Activated T-cell treated with anti-CD3 and anti-CD28 coated beads for 48 hours (primary cell): ENCODE measurements around the gene SEPTIN10.
"Not testable (repeated sequence)": the region's sequence is repeated elsewhere in the genome, so short reads cannot be mapped to it uniquely, and the experiment has no call there.

Experiments used
- DNase-seq: peaks from one replicate; pipeline ENCODE4 v3.0.0-alpha.2; 2020; ENCODE audit warnings: low read depth

SEPTIN10 gene

DNA sequence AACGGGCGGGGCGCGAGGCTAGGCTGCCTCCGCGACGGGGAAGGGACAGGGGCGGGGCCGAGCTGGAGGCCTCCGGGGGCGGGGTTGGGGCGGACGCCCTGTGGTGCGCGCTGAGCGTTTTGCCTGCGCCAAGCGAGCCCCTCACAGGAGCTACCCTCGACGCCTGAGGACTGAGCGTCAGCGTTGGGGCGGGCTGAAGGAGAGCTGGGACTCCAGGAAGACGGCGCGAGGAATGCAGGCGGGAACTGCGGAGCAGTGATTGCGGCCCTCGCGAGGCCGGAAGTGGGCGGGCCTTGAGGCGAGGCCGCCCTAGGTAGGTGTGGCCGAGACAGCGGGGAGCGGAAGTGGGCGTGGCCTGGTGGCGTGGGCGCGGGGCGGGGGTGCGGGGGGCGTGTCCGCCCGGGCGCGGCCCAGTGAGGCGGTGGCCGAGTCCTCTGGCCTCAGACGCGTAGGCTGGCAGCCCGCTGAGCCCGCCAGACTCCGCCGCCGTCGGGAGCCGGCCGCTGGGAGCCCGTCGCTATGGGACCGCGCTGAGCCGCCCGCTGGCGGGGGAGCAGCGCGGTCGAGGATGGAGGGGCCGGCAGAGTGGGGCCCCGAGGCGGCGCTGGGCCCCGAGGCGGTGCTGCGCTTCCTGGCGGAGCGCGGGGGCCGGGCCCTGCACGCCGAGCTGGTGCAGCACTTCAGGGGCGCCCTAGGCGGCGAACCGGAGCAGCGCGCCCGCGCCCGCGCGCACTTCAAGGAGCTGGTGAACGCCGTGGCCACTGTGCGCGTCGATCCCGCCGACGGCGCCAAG, at the start of gene SEPTIN10, which contains the start of gene SOWAHC:
Gene SEPTIN10, minus strand, starts transcription at position 45 of the 793 bp plus-strand sequence. CDS start 139 bp downstream, outside the sequence.
Gene SOWAHC, plus strand, starts transcription at position 443 of the 793 bp plus-strand sequence. Its CDS starts 126 bp downstream, at position 569.
- DNase-seq, result peak; percentile 75

DNA sequence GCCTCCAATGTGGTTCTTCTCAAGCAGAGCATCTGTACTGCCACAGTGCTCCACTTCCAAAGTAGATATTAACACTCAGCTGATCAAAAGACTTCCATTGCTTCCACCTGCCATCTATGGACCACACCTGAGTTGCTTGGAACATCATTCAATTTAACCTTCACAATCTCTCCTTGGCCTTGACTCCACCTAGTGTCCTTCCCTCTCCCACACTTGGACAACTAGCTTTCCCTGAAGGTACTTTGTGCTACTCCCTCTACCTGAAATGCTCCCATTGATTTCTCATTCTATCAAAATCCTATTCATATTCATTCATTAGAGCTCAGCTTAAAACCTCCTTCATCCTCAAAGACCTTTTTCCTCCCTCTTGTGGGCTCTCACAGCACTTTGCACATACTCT, 49.1 kb upstream of the SEPTIN10 start:
- DNase-seq, result no peak

DNA sequence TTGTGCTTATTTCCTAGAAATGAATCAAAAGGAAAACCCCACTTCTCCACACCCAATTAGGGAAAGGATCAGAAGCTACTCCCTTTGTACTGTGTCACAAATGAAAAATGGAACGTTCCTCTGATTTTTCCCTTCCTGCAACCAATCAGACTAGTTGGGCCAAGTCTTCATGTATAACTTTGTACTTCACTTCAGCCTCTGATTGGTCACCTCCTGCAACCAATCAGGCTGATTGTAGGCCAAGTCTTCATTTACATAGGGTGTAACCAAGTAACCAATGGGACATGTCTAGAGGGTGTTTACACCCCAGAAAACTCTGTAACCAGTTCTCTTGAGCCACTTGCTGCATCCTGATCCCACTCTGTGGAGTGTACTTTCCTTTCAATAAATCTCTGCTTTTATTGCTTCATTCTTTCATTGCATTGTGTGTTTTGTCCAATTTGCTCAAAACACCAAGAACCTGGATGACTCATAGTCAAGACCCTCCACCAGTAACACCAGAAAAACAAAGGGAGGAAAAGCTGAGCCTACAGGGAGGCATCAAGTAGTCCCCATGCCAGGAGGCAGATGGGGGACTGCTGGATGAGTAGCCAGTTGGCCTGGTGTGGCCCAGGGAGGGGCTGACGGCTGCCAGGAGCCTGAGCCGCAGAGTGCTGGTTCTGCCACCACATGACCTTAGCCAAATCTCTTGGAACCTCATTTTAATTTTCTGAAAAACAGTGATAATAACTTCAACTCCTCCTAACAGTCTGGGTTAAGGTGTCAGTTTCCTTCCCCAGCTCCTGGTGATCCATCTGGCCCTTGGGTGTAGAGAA, 46.5 kb upstream of the SEPTIN10 start:
- DNase-seq, result no peak

DNA sequence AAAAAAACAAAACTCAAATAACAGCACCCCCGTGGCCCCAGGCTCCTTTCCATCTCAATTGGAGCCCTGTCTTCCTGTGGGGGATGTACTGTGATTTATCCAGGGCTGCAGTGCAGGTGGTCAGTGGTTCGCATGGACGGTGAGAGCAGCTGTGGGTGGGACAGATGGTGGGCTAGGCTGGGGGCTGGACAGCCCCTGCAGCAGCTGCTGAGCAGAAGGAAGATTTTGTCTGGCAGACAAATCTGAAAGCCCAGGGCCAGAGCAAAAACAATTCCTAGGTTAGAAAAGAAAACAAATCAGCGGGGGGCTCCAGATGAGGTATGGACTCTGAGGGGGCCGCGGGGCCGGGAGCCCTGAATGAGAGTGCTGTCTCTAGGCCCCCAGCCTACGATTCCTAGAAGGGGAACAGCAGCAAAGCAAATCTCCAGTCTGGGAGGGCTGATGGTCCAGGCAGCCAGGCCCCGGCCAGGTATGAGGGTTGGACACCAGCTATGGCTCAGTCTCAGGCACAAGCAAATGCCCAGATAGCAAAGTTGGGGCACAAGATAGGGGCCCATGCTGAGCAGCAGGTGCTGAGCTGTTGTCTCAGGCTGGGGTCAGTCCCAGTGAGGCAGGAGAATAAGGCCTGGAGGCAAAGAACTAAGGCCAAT, 45.8 kb upstream of the SEPTIN10 start:
- DNase-seq, result no peak

DNA sequence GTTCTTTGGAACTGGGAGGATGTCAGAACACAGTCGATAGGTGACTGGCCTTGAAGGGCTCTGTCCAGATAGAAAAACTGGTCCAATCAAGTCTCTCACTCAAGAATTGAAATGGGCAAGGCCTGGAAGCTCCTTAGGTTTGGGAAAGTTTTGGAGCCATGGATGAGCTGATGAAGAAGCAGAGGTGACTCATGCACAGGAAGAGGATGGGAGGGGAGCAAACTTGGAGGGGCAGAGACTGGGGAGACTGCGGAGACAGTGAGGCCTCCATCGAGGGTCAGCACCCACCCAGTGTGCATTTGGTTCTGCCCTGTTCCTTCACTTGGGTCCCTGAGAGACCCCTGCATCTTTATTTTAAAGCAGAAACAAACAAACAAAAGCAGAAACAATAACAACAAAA, 41.5 kb upstream of the SEPTIN10 start:
- no peak for DNase-seq

DNA sequence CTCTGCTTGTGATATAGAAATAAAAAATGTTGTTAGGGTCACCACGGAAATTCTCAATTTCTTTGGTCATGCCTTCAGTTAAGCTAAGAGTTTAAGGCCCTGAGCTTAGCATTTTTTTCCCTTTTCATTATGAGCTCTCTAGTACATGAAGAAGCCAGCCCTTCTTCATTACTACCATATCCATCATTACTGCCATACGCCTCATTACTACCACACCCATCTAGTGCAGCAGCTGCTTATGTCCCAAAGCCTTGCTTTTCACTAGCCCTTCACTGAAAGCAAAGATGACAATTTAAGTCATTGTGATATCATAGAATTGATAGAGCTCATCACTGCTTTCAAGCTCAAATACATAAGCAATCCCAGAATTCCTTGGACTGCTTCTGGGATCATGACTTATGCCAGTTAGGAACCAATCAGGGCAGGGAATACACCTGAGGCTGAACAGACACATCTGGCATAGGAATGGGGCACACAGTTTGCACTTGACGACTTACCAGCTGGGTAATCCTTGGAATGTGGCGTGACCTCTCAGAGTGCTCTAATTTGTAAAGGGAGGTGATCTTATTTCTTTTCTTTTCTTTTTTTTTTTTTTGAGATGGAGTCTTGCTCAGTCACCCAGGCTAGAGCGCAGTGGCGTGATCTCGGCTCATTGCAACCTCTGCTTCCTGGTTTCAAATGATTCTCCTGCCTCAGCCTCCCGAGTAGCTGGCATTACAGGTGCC, 40.7 kb upstream of the SEPTIN10 start:
- DNase-seq, result no peak

DNA sequence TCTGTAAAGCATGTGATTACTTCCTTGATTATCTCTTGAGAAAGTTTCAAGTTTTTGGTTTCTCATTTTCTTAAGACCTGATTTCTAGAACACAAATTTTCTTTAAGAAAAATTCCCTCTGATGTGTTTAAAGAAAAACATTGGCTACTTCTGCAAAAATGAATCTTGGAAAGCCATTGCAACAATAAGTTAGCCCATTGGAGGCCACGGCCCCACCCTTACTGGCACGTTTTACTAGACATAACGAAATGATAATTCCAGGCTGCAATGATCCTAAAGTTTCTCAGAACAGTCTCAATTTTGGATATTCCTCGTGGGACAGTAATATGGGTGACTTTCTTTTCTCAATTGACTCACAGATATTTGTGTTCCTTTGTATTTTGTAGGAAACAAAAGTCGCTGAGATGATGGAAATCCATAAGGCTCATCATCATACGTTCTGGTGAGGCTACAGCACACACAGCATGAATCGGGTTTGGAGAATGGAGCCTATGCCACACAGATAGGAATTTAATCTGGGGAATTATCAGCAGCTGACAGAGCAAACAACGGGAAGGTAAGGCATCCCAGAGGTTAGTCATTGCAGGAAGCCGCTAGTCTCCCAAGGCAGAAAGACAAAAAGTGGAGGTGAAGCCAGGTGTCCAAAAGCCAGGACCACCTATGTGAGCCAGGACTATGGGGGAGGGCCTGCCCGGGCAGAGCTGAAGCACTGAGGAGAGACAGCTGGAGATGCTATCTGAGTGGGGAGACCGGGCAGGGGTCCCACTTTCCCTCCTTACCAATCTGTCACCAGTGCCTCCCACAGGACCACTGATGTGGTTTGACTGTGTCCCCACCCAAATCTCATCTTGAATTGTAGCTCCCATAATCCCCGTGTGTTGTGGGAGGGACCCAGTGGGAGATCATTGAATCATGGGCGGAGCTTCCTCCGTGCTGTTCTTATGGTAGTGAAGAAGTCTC, 36.2 kb upstream of the SEPTIN10 start:
- no peak for DNase-seq

DNA sequence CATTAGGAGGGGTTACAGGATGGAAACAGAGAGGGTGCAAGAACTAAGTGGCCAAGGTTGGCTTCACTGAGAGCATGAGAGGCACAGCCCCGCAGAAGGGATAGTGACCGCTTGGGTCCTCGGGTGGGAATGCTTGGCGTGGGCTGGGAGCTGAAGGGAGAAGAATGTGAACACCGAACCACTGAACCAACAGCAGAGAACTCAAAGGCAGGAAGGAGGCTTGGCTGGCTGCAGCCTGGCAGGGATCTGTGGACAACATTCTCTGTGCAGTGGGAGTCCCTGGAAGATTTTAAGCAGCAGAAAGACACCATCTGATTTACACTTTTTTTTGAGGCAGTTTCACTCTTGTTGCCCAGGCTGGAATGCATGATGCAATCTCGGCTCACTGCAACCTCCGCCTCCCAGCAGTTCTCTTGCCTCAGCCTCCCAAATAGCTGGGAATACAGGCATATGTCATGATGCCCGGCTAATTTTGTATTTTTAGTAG, 34.3 kb upstream of the SEPTIN10 start:
- DNase-seq, result no peak

DNA sequence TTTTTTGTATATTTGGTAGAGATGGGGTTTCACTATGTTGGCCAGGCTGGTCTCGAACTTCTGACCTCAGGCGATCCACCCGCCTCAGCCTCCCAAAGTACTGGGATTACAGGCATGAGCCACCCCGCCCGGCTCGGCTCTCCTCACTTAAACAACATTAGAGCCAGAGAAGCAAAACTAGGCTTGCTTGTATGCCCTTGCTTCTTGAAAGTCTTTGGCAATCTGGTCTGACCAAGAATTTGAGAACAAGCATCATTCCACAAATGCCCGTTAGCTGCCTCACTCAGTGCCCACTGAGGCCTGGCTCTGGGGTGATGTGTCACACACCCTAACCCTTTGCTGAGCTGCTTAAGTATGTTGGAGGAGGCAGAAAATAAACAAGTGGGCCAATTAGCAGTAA, 33.9 kb upstream of the SEPTIN10 start:
- DNase-seq, result no peak

DNA sequence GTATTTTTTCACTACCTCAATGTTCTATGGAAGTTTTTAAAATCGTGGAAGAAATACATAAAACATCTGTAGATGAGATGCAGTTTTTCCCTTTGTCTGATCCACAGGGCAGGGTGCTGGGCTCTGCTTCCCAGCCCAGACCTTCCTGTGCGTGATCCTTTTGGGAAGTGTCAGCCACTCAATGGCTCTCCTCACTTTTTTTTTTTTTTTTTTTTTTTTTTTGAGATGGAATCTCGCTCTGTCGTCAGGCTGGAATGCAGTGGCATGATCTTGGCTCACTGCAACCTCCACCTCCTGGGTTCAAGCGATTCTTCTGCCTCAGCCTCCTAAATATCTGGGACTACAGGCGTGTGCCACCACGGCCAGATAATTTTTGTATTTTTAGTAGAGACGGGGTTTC, 33.2 kb upstream of the SEPTIN10 start:
- DNase-seq, result no peak

DNA sequence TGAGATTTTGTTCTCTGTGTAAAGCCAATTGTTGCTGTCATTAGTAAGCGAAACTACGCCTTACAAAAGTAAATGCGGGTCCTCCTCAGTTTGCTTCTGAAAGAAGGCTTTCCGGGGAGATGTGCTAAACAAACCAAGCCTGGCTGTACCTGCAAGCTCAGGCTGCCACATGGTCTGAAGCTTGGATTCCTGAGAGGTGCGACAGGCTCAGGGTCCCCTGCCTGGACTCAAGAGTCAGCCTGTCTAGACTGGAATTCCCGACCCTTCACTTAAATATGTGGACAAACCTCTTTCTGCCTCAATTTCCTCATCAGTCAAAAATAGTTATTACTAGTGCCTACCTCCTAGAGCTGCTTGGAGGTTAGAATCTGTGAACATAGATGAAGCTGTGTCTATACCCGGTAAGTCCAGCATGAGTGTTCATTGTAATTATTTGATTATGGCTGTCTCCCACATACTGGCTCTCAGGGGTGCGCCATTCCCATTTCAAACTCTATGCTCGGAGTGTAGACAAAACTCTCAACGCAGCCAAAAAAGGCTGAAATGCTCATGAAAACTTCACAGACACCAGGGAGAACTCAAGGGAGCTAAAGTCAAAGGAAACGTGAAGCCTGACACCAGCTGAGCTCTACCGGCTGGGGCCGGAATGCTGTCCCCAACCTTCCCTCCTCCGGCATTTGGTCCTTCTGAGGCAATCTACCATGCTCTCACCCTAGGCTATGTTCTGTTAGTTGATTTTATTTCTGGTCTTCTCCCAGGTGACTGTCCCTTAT, 31.8 kb upstream of the SEPTIN10 start:
- no peak for DNase-seq

DNA sequence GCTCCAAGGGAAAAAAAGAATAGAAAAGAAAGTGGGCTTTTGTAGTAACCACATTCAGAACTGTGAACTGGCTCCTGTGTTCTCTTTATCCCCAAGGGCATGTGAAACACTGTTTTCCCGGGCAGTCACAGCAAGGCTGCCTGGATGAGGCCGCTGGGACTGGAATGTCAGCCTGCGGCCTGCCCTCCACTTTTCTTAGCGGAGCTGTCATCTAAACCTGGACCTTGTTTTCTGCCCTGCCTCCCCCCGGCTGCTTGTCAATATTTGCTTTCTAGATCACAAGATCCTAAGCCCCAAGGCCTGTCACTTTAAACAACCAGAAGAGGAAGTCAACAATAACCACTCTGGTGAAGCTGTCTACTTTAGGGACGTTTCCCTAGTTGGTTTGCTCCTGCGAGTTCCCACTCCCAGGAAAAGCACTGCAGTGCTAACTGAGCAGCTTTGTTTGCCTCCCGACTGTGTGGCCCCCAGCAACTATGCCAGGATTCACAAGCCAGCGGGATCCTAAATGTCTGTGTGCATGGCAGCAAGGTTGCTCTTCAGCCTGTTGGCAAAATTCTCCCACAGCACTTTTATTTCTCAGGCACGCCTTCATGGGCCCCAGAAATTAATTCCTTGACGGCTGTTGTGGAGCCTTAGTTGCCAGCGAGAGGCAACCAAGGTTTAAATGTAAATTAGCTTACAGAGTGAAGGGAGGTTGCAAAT, 31.0 kb upstream of the SEPTIN10 start:
- DNase-seq, result no peak

DNA sequence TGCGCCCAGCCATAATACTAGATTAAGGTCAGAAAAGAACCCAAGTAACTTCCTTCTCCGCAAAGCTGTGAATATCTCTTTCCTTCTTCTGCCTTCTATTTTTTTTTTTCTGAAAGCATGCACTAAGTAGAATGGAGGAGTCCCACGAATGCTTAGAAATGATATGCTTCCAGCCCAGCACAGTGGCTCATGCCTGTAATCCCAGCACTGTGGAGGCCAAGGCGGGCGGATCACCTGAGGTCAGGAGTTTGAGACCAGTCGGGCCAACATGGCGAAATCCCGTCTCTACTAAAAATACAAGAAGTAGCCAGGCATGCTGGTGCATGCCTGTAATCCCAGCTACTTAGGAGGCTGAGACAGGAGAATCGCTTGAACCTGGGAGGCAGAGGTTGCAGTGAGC, 26.2 kb upstream of the SEPTIN10 start:
- not testable (repeated sequence) for DNase-seq

DNA sequence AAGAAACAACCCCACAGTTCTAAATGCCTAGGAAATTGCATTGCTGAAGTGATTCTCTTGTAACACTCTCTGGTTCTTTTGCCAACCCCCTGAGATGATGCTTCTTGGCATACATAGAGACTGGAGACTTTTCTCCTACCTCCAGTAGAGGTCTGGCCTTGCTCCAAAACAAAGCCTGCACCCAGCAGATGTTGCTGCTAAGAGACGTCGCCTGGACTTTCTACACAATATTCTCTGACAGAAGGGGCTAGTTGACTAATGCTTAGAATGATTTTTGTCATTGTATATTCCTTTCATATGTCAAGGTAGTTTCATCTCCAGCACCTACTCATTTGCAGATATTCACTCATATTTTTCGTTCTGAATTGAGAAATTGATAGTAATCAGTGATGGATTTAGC, 25.0 kb upstream of the SEPTIN10 start:
- no peak for DNase-seq

DNA sequence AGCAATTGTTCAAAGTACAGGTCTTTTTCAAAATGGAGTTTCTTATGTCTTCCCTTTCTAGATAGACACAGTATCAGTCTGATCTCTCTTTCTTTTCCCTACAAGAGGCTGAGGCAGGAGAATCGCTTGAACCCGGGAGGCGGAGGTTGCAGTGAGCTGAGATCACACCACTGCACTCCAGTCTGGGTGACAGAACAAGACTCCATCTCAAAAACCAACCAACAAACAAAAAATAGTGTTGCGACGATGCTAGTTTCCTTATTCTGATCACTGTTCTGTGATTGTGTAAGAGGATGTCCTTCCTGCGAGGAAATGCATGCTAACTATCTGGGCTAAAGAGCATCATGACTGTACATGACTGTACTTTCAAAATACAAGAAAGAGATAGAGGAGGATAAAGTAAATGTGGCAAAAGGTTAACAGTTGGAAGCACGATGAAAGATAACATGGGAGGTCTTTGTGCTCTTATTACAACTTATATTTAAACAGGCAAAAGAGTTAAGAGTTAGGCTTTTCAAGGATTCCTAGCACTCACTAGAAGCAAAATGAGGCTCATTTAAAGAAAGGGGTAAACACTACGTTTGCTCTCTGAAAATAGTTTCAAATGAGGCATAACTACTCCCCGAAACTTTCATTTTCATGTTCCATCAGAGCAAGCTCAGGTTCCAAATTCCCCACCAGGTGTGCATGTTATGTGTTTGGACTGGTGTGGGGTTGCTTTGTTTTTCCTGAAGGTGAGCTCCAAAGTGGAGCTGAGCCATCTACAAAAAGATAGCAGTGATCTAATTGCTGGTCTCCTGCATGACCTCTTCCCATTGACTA, 24.2 kb upstream of the SEPTIN10 start:
- DNase-seq, result no peak

DNA sequence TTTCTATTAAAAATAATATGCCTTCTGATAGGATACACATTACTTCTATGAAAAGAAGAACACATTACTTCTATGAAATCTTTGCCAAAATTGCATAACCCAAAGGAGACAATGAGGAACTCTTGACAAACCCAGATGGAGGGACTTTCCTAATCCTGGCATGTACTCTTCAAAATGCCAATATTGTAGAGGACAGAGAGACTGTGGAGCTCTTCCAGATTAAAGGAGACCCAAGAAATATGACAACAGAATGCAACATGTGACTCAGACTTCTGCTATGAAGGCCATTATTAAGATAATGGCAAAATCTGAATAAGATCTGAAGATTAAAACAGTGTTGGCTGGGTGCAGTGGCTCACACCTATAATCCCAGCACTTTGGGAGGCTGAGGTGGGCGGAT, 22.6 kb upstream of the SEPTIN10 start:
- no peak for DNase-seq

DNA sequence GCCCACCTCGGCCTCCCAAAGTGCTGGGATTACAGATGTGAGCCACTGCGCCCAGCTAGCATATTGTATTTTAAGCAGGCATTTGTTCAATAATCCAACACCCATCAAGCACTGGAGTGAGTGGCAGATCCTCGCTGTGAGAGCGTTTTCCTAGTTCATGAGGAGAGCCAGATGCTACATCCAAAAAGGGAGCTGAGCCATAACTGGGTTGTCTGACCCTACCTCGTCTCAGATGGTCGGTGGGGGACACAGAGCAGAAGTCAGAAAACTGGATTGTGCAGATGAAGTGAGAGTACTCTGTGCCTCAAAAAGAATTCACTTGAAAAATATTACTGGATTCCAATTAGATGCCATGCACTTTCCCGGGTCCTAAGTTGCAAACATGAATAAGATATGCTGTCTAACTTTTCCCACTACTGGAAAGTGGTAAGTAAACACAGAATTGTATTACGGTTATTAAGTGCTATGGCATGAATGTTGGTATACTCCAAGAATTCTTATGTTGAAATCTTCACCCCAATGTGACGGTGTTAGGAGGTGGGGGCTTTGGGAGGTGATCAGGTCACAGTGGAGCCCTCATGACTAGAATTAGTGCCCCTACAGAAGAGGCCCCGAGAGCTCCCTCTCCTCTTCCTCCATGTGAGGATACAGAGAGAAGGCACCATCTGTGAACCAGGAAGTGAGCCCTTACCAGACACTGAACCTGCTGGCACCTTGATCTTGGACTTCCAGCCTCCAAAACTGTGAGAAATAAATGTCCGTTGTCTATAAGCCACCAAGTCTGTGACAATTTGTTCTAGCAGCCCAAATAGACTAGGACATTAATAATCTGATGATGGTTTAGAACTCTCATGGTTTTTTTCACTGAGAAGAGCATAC, 21.9 kb upstream of the SEPTIN10 start:
- no peak for DNase-seq
